ENCODE data around the gene ODC1.

ODC1 gene

GRCh38 chr2:10413991-10414451, 34.1 kb downstream of the ODC1 start:
- Histone ChIP-seq H2AFZ (ENCODE audit: low read depth, low read length, severe bottlenecking) (no peak overlapping the region), H3K79me2 (ENCODE audit: insufficient read depth, low read length) (no peaks in the 10 kb centered on the region), H3K4me2 (ENCODE audit: low read depth, low read length, poor library complexity, severe bottlenecking) (no peak overlapping the region), H3K27ac (ENCODE audit: low read depth, low read length) (no peak overlapping the region), H4K20me1 (ENCODE audit: low read depth, low read length) (no peaks in the 10 kb centered on the region), H3K9me3 (ENCODE audit: insufficient read depth, low read length) (no peaks in the 10 kb centered on the region), H3F3A (ENCODE audit: insufficient read depth) (peaks cover 7% of the 10 kb centered on the region), H3K27me3 (ENCODE audit: low read length) (no peaks in the 10 kb centered on the region), H3K9ac (ENCODE audit: low read length) (no peak overlapping the region), H3K36me3 (ENCODE audit: low read length) (no peaks in the 10 kb centered on the region), H3K4me3 (ENCODE audit: insufficient read depth, low read length, poor library complexity, severe bottlenecking) (no peak overlapping the region), H3K9me2 (replicated peaks; ENCODE audit: insufficient read depth, low read length) (no peaks in the 10 kb centered on the region)
- TF ChIP-seq EZH2phosphoT487 (conservative IDR thresholded peaks at IDR 0.05; ENCODE audit: low read length) (no peak), CTCF (IDR thresholded peaks at IDR 0.05; ENCODE audit: insufficient read depth, low read length, poor library complexity, severe bottlenecking) (no peak)

GRCh38 chr2:10413503-10413902, 34.6 kb downstream of the ODC1 start:
- Histone ChIP-seq H3K9ac (ENCODE audit: low read length) (no peak overlapping the region), H3K36me3 (ENCODE audit: low read length) (no peaks in the 10 kb centered on the region), H4K20me1 (ENCODE audit: low read depth, low read length) (no peaks in the 10 kb centered on the region), H3K27me3 (ENCODE audit: low read length) (no peaks in the 10 kb centered on the region), H3K79me2 (ENCODE audit: insufficient read depth, low read length) (no peaks in the 10 kb centered on the region), H3F3A (ENCODE audit: insufficient read depth) (peaks cover 7% of the 10 kb centered on the region), H3K4me3 (ENCODE audit: insufficient read depth, low read length, poor library complexity, severe bottlenecking) (no peak overlapping the region), H3K9me2 (replicated peaks; ENCODE audit: insufficient read depth, low read length) (no peaks in the 10 kb centered on the region), H2AFZ (ENCODE audit: low read depth, low read length, severe bottlenecking) (no peak overlapping the region), H3K27ac (ENCODE audit: low read depth, low read length) (no peak overlapping the region), H3K9me3 (ENCODE audit: insufficient read depth, low read length) (no peaks in the 10 kb centered on the region), H3K4me2 (ENCODE audit: low read depth, low read length, poor library complexity, severe bottlenecking) (no peak overlapping the region)
- TF ChIP-seq EZH2phosphoT487 (conservative IDR thresholded peaks at IDR 0.05; ENCODE audit: low read length) (no peak), CTCF (IDR thresholded peaks at IDR 0.05; ENCODE audit: insufficient read depth, low read length, poor library complexity, severe bottlenecking) (no peak)

- no peak overlapping the region for H3K4me2 ChIP-seq (ENCODE audit: low read depth, low read length, poor library complexity, severe bottlenecking)
- no peak overlapping the region for H2AFZ ChIP-seq (ENCODE audit: low read depth, low read length, severe bottlenecking)
- no peaks in the 10 kb centered on the region for H3K36me3 ChIP-seq (ENCODE audit: low read length)
- no peak overlapping the region for H3K9ac ChIP-seq (ENCODE audit: low read length)
- H4K20me1 ChIP-seq (ENCODE audit: low read depth, low read length), result no peaks in the 10 kb centered on the region
- H3K4me3 ChIP-seq (ENCODE audit: insufficient read depth, low read length, poor library complexity, severe bottlenecking), result no peak overlapping the region
- H3K9me2 ChIP-seq (replicated peaks; ENCODE audit: insufficient read depth, low read length), result no peaks in the 10 kb centered on the region
- no peaks in the 10 kb centered on the region for H3K79me2 ChIP-seq (ENCODE audit: insufficient read depth, low read length)
- TF ChIP-seq EZH2phosphoT487 (conservative IDR thresholded peaks at IDR 0.05; ENCODE audit: low read length), result no peak
- TF ChIP-seq CTCF (IDR thresholded peaks at IDR 0.05; ENCODE audit: insufficient read depth, low read length, poor library complexity, severe bottlenecking), result no peak
- no peak overlapping the region for H3K27ac ChIP-seq (ENCODE audit: low read depth, low read length)
- no peaks in the 10 kb centered on the region for H3K27me3 ChIP-seq (ENCODE audit: low read length)
- H3F3A ChIP-seq (ENCODE audit: insufficient read depth), result peaks cover 7% of the 10 kb centered on the region
- H3K9me3 ChIP-seq (ENCODE audit: insufficient read depth, low read length), result no peaks in the 10 kb centered on the region
Measured at GRCh38 chr2:10412380-10412779, 35.7 kb downstream of the ODC1 start.

All from SU-DHL-6 (cell line).